Kasumi-1 (cell line): ENCODE data around the gene ZMAT5.

Source experiments
- DNase-seq, 2 experiments: peaks; one replicate each; lab custom pipeline; 2025; lab: John Stamatoyannopoulos, UW

The ZMAT5 gene

DNA sequence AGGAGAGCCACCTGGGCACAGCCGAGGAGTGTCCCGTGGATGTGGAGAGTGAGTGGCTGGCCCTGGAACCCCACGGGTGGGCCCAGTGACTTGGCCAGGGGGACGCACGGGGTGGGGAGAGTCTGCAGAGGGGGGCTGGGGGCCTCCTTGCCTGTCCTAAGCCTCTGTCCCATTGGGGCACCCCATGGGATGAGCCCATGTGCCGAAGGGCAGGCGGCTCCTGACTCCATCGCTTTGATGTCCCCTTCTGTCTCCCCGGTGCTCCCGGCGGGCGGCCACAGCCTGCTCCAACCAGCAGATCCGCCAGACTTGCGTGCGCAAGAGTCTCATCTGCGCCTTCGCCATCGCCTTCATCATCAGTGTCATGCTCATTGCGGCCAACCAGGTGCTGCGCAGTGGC lies 37.6 kb downstream of the ZMAT5 start:
- no peak for DNase-seq

DNA sequence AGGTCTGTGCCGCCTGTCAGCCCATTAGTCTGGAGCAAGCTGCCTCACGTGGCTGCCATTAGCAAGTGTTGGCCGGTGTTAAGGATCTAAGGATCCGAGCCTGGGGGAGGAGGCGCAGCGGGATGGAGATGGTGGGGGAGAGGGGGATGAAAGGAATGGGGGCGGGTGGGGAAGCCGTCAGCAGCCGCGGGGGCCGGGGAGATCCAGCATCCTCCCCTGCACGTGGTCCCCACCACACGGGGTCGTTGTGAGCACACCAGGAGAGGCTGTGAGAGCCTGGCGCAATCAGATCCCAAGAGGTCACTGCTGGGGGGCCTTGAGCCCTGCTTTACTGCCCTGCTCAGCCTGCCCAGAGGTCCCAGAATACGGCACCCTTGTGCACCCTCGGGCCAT lies 39.7 kb downstream of the ZMAT5 start:
- DNase-seq: peak in 1 of 2 experiments; percentile 35

DNA sequence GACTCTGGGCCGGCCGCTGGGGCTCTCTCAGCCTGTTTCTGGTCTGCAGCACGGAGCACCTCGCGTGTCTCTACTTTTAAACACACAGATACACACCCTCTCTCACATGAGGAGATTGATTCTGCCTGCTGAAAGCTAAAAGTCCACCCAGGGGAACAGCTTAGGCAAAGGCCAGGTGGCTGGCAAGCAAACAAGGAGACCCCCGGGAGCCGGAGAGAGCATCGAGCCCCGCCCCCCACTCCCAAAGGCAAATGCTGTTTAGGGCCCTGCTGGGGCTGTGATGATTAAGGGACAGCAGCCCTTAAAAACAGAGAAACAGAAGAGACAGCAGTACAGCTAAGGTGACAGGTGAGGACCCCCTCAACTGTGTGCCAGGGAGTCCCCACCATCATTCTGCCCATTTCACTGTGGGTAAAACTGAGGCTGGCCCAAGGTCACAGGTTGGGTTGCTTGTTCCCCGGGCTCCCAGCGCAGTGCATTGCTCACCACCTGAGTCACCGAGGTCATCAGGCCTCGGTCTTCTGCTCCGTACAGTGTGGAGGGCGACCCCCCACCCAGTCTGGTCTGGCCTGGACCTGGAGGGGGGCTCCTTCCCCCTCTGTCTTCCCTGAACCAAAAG lies 40.2 kb downstream of the ZMAT5 start:
- no peak for DNase-seq

DNA sequence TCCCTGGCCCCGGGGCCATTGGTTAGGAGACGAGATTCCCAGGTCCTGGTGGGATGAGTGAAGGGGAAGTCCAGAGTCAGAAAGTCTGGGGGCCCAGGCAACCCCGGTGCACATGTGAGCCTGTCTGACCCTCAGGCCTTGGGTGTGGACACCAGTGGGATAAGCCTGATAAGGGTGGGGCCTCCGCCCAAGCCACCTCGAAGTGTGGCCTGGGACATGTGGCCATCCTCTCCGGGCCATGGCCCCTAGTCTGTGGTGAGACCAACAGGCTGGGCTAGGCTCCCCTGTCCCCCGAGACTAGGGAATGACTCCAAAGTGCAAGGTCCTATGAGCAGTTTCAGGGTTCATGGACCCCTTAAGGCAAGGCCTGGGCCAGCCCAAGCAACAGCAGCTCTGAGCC lies 40.7 kb downstream of the ZMAT5 start:
- DNase-seq: no peak

DNA sequence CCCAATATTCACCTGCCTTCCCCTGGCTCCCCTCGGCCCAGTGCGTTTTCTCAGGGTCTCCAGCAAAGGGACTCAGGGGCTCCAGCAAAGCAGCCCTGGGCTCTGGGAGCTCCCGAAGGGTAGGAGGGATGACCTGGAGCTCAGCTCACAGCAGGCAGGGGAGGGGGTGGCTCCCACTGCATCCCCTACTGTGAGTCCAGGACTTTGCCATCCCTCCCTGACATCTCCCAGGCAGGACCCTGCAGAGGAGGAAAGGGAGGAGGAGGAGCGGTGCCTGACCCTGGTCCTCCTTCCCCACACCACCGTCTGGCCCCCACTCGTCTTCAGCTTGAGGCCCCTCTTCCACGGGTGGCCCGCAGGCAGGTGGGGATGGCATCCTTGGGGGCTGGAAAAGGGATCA lies 42.0 kb downstream of the ZMAT5 start:
- no peak for DNase-seq

DNA sequence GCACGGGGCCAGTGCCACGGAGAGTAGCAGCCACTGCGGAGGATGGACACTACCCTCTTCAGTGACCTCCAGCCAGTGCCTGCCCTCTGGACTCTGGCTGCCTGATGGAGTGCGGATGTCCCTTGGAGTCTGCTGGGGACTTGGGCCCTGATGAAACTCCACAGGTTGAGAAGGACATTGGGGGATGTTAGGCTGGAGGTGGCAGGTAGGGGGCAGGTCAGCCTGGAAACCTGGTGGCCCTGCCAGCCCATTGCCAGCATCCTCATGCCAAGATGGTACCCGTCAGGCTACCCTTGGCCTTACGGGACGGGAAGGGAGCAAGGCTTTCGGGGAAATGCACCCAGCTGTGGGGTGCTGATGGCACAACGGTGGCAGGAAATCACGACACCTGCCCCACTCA lies 43.0 kb downstream of the ZMAT5 start:
- DNase-seq: no peak

DNA sequence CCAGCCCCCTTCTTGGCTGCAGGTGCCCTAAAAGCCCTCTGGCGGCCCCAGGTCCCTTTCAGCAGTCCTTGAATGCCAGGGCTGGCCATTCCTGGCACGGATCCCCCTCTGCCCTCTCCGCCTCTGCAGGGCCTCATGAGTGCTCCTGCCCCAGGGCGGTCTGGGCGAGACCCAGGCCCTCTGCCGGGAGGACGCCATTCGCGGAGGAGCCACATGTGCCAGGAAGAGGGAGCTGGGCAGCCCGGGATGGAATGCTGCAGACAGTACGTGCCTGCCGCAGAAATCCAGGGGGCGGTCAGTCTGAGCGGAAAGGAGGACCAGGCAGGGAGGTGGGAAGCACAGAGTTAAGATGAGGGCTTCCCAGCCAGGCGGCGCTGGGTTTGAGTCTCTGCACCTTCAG lies 44.2 kb downstream of the ZMAT5 start:
- no peak for DNase-seq

DNA sequence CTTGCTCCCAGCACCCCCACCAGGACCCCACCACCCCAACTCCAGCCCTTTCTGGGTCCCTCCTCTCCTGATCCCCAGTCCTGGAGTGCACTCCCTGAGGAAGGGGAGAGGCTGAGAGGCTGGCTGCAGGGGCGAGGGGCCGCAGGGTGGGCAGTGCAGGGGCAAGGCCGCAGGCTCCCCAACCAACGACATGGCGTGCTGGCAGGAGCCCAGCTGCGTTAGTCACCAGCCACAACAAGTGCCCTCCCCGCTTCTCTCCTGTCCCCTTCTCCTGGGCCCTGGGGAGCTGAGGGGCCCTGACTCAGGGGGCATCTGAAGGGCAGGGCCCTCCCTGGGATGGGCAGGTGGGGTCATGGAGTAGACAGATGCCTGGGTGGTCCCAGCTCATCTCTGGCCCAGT lies 44.7 kb downstream of the ZMAT5 start:
- DNase-seq: no peak

DNA sequence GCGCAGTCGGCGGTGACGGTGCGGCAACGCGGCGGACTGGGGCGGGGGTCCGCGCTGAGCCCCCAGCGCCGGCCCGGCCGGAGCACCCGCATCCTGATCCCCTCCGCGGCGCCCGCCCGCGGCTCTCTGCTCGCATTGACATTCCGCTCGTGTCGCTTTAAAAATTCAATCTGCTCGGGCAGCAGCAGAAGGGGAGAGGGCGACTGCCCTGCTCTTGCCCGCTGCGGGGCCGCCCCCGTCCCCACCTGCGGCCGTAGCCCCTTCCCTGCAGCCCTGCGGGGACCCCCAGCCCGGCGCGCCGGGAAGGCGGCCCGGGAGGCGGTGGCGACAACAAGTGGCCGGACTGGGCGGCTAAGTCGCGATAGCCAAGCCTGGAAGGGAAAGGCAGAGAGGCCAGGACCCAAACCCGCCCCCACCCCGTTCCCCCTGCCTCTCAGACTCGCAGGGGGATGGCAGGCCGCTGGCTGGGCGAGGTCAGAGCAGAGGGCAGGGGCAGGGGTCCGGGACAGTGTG lies 45.9 kb downstream of the ZMAT5 start:
- no peak for DNase-seq

DNA sequence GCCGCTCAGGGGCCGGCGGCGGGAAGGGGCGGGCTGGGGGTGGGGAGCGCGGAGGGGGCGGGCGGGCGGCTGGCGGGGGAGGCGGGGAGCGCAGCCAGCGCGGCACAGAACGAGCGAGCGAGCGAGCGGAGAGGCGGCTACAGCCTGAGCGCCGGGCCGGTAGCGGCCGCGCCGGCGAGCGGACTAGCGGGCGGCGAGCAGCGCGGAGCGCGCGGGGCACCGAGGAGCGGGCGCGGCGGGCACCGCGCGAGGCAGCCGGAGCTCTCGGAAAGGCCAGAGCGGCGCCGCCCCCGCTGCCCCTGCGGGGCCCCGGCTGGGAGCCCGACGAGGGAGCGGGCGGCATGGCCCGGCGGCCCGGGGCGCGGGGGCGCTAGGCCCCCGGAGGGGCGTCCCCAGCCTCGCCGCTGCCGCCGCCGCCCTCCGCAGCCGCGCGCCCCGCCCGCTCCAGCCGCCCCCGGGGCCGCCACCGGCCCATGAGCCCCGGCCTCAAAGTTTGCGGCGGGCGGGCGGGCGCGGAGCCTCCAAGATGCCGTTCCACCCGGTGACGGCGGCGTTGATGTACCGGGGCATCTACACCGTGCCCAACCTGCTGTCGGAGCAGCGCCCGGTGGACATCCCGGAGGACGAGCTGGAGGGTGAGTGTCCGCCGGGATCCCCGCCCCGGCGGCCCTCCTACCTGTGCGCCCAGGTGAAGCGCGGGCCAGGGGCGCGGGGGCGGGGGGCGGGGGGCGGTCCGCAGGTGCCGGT lies 46.7 kb downstream of the ZMAT5 start, which contains the start of gene CABP7:
CABP7 (plus strand) TSS at position 105 of the 747 bp plus-strand sequence; CDS start at position 527, 422 bp downstream.
- no peak for DNase-seq

DNA sequence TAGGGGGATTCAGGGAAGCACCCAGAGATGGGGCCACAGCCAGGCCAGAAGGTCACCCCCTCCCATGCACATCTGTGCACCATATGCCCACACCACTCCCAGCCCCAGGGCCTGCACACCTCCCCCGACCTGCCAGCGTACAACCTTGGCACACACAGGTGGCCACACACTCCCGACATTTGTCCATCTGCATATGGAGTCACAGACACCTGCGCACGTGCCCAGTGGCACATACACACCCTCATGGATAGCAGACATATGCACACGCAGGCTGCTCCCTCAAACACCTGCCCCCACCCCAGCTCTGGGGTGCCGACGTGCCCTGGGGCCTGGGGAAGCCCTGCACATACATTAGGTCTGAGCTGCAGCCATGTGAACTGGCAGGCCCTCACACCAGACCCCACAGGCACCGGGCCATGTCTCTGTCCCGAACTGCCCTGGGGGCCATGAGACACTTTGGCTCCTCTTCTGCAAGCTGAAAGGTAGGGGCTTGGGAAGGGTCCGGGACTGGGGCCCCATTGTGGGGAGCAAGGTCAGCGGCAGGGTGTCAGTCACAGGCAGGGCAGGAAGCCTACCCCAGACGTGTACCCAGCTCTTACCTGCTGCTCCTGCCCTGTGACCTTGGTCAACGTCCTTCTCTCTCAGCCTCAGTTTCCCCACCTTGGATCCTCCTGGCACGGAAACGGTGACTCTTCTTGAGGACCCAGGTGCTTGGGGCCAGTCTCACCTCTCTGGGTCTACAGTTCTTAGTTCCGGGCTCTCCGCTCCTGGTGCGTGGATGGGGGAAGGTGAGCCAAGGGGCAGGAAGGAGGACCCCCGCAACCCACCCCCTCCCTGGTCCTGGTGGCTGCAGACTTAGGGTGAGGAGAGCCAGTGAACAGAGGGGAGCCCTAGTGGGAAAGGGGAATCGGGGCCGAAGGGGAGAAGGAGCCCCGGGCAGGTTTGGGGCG lies 47.6 kb downstream of the ZMAT5 start:
- DNase-seq: no peak

DNA sequence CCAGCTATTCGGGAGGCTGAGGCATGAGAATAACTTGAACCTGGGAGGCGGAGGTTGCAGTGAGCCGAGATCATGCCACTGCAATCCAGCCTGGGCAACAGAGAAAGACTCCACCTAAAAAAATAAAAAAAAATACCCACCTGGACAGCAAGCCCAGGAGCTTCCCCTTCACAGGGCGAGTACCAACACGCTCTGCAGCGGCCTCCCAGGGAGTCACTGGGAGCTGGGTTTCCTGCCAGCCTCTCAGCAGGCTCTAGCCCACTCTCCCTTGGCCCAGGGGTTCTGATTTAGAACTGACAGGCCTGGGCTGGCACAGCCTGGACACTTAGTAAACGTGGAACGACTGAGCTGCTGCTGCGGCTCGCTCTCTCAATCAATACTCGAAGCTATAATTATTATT lies 49.0 kb downstream of the ZMAT5 start:
- DNase-seq: no peak

DNA sequence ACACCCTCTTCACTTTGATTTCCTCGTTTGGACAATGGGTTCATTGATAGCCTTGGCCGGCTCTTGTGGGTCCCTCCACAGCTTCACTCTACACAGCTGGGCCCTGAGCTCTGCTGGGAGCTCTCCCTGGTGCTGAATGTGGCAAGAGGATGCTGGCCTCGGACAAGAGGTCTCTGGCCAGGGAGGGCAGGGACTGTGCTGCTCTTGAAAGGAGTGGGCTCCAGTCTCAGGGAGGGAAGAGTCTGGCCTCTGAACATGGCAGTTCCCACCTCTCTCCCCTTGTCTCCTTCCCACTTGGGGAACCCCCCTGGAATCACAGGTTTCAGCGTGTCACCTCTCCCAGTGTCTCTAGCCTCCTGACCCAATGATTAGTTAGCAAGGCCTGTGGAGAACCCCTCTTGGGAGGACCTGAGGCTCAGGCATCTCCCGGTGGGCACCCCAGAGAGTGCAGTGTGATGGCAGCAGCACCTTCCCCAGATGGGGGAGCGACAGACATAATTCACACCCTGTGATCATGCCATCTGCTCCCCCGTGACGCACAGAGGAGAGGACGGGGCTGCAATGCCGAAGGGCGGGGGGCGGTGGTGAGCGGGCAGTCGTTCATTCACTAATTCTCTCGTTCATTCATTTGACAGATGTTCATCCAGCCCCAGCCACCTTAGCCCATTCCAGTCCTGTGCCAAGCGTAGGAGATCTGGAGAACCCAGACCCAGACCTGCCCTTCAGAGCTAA lies 49.8 kb downstream of the ZMAT5 start:
- peak; percentile 14 to 49 for DNase-seq

DNA sequence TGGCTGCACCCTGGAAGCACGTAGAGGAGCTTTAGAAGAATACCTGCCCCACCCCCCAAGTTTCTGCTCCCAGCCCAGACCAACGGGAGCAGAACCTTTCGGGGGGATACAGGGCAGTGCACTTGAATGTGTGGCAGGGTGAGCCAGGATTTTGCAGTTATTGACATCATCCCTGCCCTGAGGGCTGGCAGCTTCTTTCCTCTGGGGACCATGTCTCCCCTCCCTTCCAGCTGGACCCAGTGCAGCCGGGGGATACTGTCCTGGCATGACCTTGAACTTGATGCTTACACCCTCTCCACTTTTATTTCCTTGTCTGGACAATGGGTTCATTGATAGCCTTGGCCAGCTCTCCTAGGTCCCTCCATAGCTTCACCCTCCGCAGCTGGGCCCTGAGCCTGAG lies 51.1 kb downstream of the ZMAT5 start:
- no peak for DNase-seq

DNA sequence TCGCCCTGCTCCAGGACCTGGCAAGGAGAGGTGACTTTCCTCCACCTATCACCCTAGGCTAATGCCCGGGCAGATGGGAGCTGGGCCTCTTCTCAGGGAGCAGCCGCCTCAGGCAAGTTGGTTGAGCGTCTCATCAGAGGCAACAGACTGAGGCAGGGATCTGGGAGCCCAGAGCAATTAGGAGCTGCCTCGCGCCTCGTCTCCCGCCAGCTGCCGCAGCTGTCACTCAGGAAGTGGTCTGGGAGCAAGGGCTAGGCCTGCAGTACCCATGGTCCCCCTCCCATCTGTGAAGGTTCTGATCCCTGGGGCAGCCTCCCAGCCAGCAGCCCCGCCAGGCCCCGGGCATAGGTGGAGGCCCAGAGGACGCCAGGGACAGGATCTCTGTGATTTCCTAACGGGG lies 51.6 kb downstream of the ZMAT5 start:
- no peak for DNase-seq

DNA sequence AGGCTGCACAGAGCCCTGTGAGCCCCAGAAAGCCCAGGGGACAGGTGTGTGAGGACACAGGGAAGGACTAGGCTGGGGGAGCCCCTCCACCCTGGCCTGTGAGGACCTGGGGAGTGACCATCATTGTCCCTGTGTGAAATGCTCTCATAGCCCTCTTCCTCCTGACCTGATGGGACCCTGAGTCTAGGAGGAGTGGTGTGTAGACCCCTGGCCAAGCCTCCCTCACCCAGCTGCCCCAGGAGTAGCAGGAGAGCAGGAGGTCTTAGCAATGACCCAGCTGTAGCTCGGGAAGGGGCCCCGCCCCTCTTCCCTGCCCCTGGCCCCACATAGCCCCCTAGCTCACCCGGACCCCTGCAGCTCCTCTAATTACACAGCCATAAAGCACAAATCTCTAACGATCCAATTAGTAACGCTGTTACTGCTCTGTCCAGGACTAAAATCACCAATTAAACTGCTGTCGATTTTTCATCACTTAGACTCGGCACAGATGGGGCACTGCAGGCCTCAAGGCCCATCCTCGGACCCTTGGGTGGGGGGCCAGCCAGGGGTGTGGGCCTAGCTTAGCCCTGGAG lies 53.6 kb downstream of the ZMAT5 start:
- DNase-seq: no peak

DNA sequence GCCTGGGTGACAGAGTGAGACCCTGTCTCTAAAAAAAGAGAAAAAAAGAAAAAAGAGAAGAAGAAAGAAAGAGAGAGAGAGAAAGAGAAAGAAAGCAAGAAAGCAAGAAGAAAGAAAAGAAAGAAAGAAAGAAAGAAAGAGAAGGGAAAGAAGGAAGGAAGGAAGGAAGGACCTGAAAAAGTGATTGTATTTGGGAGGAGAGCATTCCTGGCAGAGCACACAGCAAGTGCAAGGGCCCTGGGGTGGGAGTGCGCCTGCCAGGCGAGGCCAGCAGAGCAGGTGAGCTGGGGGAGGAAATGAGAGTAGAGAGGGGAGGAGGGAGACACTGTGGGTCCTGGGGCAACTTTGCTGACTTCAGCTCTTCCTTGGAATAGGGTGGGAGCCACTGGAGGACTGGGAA lies 54.7 kb downstream of the ZMAT5 start:
- no peak for DNase-seq

DNA sequence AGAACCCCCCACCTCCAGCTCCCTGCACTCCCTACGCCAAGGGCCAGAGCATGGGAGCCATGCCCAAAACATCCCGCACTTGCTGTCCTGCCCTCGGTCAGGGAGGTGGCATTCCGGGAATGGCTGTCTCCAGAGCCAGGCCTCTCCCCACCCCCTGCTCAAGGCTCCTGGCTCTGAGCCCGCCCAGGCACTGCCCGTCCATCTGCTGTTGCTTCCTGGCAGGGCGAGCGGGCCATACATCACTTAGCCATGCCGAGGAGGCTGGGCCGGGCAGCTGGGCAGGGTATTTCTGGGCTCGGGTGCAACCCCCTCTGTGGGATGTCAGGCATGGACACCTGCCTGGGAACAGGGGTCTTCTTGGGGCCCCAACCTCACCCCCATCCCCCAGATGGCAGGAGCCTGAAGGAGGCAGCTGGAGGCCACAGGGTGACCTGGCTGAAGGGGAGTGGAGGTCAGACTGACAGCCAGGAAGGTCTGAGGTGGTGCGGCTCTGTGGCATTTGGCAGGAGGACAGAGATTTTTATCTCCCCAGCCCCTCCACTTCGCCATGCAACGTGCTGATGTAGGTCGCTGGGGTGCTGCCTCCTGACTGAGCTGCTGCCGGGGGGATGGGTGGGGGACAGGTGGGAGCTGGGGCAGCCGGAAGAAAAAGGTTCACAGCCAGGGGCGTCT lies 55.7 kb downstream of the ZMAT5 start:
- no peak for DNase-seq

DNA sequence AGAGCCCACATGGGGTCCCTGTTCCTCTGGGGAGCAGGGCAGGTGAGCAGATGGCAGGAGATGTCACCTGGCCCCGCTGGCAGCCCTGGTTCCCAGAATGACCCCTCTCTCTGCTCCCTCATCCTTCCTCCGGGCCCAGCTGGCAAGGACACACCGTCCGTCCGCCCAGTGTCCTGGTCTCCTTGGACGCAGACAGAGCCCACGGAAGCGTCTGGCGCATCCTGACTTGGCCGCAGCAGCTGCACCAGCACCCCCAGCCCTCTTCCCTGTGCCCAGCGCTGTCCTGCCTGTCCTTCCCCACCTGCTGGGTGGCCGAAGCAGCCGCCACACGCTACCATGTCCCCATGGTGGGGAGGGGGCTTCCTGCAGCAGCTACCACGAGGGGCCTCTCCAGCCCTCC lies 56.6 kb downstream of the ZMAT5 start:
- DNase-seq: no peak

DNA sequence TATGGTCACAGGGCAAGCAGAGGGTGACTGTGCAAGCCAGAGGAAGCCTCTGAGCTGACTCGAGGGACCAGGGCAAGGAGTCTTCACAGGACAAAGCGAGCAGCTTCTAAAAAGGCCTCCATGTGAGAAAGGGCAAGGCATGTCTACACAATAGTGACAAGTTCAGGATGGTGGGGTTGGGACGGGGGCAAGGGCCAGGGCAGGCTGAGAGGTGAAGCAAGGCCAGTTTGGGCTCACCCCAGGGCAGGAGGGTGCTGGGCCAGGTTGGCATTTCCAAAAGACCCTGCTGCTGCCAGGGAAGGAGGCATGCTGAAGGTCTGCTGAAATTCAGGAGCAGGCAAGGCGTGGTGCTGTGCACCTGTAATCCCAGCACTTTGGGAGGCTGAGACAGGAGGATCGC lies 59.3 kb downstream of the ZMAT5 start:
- no peak for DNase-seq

DNA sequence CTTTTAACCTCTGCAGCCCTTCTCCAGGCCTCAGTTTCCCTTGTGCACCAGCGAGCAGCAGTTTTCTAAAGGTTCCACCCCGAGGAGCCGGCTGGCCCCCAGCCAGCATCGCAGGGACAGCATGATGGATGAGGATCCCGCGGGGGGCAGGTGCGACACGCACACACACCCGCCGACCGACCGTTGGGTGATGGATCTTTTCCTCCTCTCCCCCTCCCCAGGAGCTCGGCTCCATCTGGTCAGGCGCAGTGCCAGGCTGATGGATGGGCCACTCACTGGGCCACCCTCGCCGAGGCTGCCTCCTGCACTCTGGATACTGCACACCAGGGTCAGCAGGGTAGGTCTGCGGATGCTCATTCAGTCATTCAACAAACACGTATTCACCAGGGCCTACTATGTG lies 59.8 kb downstream of the ZMAT5 start:
- no peak for DNase-seq
